HT-29 (cell line): ENCODE results near the gene CUBN. TPM values are rescaled to one million over a fixed set of nuclear protein-coding genes. Genes with fewer than 3 reads are reported as not detected.

Experiments used
- DNase-seq: peaks from one replicate; pipeline ENCODE4 v3.0.0-alpha.2; 2015; ENCODE audit warnings: low spot score
- total RNA-seq: library from RNA; depleted of rRNA; stranded (reverse); fragments of >200 nt; shearing (Covaris generic); gene quantifications from 2 replicates; pipeline ENCODE4 v1.2.3, GENCODE V29; 2014

CUBN gene
- total RNA-seq, 1 experiment from 2014 or later = not detected

DNA sequence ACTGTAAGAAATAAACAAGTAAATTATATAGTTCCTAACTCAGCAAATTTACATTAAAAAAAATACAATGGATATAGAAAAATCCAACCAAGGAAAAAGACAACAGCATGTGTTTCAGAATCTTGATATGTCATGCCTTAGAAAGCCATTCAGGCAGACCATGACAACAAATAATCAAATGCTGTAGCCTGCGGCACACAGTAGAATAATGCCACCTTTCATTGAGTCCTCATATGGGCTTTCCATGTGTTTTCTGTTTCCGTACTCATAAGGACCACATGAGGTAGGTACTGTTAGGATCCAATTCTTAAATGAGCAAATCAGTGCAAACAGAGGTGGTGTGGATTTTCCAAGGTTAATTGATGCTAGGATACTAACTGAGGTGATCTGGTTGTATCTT is 138.6 kb downstream of the CUBN start:
- DNase-seq = no peak

DNA sequence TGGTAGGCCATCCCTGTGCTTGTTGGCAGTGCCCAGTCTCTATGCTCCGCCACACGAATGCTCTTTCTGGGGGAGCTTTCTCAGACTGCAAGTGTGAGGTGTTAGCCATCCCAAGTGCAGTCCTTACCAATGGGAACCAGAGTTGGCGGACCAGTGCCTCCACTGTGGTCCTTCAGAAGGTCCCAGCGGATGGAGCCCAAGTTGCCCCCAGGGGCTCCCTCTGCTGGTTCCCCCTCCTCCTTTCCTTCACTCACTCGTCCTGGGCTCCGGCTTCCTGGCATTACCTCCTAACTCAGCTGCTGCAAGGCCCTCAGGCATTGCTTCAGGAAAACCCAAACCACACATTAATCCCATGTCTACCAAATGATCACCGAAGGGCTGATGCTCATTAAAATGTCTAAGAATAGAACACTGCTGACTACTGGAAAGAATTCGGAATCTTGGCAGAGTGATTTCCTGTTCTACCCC is 139.8 kb downstream of the CUBN start:
- DNase-seq = no peak

DNA sequence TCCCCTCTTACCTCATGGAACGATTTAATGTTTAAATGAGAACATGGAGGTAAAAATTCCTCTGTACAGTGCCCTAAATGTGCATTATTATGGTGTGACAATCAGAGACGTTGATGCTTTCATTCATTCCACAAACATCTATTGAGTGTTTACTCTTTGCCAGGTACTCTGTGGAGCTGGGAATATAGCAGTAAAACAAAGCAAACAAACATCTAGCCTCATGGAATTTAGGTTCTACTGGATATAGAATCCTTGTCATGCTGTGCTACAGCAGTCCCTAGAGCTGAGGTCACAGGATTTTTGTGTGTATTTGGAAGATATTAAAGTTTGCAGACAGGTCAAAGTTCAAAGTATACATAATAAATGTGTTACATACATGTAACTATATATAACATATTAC is 140.7 kb downstream of the CUBN start:
- no peak for DNase-seq

DNA sequence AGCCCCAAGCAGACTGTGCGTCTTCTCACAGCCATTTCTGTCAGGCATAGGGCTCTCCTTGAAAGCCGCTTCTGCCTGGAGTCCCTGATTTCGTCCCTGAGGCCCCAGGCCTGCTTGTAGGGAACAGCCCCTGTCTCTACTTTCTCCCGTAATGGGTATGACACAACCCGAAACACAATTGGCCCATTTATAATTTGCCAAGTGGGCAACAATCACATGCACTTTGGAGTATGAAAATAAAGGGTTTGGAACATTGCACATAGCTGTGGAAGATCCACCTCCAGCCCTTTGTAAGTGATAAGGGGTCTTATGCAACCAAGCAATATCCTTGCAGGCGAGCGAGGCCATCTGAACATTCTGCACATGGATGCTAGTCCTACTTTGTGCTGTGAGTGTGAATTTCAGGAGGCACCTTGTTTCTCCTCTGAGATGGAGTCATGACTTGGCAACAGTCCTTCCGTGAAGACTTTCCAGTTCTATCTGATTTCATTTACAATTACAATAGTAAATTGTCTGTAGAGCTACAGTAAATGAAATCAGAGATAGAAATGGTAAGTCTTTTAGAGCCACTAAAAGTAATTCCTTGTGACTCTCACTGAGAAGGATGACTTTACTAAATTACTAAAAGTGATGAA is 141.5 kb downstream of the CUBN start:
- DNase-seq = no peak

DNA sequence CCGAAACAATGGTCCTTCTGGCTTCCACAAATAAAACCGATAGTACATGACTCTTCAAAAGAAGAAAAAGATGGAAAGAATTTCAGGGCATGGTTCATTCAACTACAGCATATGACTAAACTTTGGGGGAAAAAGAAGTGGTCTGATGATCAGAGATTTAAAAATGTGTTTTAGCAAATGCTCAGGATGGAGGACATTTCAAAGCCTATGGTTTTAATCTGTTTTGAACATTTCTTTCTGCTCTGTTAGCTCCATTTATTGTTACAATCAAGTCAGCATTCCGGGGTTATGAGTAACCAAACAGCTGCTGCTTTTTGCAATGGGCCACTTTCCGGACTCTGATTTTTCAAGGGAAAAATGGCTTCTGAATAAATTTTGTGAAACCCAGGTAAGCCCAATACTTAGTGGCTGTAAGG is 142.4 kb downstream of the CUBN start:
- DNase-seq = no peak

DNA sequence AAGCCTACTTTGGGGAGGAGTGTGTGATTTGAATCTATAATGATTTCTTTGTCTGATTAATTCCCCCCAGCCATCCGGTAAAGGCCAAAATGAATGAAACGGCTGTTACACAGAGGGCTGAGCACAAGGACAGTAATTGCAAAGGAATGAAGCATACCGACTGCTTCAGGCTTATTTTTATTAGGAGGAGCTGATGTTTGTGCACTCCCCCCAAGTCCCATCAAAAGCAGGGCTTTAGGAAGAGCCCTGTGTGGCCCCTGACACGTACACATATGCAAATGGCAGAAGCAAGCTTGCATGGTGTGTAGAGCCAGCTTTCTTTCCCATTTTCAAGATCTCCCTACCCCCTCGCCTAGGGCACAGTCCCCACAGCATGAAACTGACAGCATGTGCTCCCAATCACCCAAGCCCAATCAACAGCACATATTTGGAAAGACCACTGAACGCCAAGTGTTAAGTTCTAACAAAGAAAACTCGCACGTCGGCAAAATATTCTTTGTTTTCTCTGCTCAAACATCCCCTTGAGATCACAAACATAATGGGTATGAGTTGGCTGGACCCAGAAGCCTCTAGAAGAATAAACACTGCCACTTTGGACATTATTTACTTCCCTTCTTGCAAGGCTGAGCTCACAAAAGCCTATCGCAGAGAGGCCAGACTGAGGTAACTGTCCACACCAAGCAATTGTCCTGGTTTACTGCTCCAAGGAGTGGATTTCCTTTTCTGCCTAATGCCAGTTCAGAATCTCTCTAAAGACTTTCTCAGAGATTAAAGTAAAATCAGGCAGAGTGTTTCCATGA is 143.0 kb downstream of the CUBN start:
- no peak for DNase-seq

DNA sequence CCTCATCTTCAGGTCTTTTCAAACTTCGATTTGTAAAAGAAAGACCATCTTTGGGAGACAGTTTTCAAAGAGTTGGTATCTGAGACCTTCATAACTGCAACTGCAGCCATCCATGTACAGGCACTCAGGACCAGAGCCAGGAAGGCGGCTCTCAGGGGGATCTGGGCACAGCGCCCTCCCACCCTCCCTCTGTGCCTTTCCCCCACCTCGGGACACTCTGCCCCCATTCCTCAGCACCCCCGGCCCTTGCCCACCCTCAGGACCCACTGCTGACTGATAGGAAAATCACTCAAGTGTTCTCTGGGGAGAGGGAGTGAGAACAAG is 143.6 kb downstream of the CUBN start:
- no peak for DNase-seq

DNA sequence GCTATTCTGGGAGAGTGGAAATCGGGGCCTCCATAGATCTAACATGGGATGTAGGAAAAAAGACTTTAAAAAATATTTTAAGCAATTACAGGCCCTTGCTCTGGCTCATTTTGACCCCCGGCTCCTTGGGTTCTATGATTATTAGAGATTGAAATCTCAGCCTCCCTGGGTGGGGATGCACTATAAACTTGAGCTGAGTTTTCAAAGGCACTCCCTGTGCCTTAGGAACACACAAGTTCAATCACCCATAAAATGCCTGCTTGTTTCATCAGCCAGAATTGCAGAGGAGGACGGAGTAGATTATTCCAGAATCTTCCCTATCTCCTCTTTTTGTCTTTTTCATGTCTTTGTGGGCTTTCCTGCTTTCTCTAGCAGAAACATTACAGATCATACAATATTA is 145.4 kb downstream of the CUBN start:
- DNase-seq = no peak

DNA sequence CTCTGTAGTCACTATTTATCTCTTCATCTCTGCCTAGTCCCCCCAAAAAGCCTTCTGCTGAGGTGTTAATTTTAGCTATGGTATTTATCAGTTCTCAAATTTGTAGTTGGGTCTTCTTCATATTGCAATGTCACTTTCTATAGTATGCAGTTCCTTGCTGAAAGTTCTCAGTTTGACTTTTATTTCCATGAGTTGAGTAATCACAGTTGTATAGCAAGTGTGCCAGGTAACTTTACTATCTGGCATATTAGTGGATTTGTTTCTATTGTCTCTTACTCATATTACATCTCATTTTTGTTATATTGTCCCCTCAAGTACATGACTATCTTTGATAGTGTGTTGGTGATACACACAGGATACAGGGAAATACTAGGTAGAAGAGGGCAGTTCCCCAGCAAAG is 152.8 kb downstream of the CUBN start:
- DNase-seq = no peak

DNA sequence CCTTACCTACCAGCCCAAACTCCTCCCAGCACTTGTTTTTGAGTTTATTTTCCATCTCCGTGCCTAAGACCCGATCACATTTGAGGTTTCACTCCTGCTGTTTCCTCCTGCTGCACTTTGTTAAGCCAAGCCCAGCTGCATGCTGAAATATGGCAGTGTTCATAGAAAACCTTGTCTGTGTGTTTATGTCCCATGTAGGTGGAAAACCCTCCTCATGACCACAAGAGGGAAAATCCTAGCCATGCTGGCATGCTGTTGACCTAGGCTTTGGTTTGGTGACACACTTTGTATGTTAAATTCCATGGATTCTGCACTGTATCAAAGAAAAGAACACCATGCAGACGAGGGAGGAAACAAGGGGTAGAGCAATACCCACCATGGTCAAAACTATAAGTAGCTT is 154.4 kb downstream of the CUBN start:
- DNase-seq = no peak

DNA sequence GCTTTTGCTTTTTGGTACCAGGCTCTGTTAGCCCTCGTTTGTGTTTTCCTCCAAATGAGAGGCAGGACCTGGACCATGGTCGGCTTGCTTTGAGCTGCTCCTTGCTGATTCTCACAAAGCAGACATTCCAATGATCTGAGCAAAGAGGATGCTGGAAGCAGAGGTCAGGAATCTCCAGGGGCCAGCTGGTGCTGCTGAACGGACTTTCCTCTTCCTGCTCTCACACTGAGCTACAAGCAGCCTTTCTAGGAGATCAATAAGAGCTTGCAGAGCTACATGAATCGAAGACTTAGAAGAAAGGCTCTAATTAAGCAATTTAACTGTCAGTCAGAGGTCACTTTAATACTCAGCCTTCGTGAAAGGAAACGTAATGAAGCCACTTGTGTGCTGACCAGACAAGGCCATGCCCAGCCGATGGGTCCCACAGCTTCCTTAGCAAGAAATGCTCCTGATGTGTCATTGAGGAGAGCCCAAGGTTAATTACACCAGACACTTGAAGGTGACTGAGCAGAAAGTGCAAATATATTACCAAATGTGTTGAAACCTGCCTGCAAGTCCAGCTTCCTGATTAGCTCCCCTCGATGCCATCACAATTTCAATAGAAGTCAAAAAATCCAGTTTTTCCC is 161.1 kb downstream of the CUBN start:
- peak; percentile 33 for DNase-seq

DNA sequence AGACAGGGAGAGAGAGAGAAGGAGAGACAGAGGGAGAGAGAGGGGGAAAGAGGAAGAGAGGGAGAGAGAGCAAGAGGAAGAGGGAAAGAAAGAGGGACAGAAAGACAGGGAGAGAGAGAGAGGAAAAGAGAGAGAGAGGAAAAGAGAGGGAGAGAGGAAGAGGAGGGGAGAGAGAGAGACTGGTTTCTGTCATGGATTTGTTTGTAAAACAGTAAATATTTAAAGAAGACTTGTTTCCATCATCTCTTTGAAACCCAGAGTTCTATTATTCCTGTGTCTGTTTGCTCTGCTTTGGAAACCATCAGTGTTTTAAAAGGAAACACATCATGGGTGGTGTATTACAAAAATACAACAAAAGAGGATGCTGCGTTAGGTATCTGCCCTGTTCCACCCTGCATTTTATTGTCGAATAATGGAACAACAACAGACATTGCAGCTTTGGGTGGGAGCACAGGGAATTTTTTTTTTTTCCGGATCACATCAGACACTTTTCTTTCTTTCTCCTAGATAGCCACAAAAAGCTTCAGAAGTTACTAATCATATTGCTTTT is 161.7 kb downstream of the CUBN start:
- no peak for DNase-seq

DNA sequence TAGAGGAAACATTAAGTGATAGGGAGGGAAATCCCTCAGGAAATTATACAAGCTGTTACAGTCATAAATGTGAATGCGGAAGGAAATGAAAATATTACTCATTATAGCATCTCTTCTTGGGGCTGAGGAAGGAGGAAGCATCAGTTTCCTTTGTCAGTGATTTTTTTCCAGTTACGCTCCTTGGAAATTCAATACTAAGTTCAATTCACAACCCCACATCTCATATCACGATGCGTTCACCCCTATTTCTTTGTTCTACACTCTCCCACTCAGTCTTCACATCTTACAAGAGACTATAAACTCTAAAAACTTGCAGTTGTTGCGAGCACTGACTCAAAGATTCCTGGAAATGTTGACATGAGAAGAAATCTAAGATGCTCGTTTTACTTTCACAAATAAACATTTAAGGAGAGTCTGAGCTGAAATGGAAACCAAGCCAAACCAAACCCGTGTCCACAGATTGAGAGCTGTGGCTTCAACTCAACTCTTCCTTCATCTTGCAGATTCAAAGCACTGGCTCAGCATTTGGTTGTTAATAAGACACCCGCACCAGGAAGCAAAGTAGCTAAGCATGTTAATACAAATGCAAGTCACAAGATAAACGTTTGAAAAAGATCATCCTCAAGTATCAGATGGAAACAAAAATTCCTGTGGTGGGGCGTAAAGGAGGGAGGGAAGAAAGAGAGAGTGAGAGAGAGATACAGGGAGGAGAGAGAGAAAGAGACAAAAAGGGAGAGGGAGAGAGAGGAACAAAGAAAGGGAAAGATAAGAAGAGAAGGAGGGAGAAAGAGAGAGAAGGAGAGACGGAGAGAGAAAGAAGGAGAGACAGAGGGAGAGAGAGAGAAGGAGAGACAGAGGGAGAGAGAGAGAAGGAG is 162.4 kb downstream of the CUBN start:
- DNase-seq = no peak

DNA sequence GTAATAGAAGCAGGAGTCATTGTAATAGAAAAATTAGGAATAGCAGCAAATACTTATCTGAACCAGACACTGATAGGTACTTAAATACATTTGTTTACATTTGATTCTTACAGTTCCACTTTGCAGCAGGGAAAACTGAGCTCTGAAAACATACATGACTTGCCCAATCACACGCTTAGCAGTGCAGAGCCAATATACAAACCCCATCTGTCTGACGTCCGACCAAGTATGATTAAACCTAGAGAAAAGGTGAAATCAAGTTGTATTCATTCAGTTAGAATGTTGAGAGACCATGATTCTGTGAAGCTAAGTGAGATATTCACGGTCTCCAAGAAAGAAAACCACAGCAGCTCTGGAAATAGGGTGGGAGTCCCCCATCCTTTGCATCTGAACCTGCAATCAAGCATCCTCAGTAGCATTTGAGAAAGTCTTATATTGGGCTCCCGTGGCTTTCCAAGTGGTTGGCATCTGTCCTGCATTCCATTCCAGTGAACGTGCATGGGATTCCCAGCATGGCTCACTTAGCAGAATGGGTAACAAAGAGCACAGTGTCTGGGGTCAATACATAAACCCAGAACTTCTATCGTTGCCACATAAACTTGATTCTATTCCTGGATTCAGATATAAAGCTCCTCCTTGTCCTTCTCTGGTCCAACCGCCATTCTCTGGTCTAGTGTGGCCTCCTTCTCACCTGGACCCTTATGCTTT is 163.7 kb downstream of the CUBN start:
- peak; percentile 46 for DNase-seq

DNA sequence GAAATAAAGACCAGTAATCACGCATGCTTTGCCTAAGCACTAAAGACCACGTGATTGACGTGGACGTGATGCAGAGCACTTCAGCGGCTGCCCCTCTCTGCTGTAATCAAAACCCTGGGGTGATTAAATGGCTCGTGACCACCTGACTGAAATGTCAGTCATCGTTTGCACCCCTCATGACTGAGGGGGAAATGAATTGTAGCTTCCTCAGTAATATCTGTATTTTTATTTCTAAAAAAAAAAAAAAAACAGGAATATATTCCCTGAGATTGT is 164.3 kb downstream of the CUBN start:
- no peak for DNase-seq

DNA sequence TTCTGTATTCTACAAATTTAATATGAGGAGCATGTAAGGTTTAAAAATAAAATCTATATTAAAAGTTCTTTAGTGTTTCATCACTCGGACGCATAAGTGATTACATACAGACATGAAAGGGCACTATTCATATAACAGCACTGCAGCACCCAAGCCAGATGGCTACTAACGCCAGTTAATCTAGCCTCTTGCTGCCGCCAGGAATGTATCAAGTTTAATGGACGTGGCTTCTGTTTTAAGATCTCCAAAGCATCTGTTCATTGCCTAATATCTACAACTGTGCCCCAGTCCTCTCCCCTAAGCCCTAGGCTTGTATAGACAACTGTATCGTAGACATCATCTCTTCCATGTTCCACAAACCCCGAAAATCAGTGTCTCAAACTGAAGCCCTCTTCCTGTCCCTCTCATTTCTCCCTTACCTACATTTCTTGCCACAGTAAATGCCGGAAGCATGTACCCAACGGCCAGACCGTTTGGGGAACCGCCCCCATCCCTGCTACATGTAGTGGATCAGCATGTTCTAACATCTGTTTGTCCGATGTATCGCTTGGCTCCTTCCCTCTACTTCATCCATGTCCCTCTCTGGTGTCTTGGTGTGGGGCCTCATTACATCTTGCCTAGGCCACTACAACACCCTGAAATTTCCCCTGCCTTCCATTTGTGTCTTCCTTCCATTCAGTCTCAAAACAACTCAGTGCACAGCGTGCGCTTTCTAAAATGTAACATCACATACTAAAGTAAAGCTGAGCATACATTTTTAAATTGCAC is 164.9 kb downstream of the CUBN start:
- no peak for DNase-seq

DNA sequence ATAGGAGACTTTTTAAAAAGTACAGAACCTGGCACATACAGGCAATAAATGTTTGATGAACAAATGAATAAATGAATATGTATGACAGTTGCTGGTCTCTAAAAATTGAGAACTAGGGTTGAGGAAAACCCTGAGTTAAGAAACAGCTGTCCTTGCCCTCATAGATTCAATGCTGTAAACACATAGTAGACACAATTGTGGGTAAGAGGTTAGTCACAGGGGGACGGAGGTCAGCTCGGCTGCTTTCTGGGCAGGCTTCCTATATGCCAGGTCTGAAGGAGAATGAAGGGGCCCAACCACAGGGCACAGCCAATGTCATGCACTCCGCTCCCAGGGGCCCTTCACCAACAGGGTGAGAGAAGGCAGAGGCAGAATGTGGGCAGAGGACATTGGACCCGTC is 169.1 kb downstream of the CUBN start:
- no peak for DNase-seq

DNA sequence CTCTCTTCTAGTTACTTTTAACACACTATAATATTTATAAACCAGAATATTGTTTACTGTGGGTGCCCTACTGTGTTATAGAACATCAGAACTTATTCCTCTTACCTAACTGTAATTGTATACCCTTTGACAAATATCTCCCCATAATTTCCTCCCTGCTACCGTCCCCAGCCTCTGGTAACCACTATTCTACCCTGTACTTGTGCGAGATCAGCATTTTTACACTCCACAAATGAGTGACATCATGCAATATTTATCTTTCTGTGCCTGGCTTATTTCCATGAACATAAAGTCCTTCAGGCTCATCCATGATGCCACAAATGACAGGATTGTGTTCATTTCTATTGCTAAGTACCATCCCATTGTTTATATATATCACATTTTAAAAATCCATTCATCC is 172.6 kb downstream of the CUBN start:
- no peak for DNase-seq

DNA sequence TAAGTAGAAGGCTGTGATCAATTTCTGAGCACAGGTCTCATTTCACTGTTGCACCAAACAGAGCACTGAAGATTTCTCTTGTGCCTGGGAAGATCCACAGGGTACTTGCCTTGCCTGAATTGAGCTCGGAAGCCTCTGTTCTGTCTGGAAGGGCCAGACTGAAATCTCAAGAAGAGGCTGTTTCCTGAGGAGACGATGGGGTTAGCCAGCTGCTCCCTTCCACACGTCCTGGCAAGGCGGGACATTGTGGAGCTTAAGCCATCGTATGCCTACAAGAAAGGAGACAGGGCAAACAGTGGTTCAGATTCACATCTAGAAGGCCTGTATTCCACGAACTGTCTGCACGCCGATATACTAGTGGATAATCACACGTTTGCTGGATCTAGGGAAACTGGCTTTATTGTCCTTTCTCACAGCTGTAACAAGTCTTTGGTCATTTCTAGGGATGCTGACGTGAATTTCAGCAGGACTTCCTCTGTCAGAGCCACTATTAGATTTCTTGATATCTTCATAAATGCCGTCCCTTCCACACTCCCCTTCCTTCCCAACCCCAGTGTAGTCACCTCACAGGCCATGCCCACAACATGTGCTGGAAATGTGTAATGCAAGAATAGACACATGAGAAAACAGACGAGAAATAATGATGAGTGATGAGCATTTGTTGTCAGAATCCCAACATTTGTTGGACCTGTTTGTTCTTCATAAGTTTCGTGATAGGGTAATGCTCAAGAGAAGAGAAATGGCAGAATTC is 175.2 kb downstream of the CUBN start:
- DNase-seq = no peak

DNA sequence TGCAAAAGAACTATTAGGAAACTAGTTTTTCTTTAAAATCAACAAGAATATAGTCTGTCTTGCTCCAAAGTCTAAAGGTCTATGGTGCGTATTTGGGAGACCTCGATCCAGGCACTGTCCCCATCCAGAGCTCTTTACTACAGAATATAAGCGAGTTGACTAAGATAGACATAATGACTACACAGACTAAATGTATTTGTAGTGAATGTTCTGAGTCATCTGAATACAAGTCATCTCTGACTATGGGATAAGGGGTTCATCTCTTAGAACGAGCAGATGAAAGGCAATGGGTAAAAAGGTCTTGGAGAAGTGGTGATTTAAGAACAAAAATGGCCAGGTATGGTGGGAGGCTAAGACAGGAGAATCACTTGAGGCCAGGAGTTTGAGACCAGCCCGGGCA is 176.3 kb downstream of the CUBN start:
- no peak for DNase-seq
